ENCODE results near the gene SMIM32.

Gene SMIM32

GRCh38 chr5:136159457-136159856 lies 33.5 kb downstream of the SMIM32 start:
- no peaks in the 10 kb centered on the region for H3K27me3 ChIP-seq (replicated peaks; ENCODE audit: insufficient read depth, low read length)
- no peak for TF ChIP-seq EZH2 (optimal IDR thresholded peaks at IDR 0.05; ENCODE audit: low read depth, low read length)
- TF ChIP-seq, protein P1, sequence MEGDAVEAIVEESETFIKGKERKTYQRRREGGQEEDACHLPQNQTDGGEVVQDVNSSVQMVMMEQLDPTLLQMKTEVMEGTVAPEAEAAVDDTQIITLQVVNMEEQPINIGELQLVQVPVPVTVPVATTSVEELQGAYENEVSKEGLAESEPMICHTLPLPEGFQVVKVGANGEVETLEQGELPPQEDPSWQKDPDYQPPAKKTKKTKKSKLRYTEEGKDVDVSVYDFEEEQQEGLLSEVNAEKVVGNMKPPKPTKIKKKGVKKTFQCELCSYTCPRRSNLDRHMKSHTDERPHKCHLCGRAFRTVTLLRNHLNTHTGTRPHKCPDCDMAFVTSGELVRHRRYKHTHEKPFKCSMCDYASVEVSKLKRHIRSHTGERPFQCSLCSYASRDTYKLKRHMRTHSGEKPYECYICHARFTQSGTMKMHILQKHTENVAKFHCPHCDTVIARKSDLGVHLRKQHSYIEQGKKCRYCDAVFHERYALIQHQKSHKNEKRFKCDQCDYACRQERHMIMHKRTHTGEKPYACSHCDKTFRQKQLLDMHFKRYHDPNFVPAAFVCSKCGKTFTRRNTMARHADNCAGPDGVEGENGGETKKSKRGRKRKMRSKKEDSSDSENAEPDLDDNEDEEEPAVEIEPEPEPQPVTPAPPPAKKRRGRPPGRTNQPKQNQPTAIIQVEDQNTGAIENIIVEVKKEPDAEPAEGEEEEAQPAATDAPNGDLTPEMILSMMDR (IDR thresholded peaks at IDR 0.05; ENCODE audit: low read length) = no peak
- no peak for TF ChIP-seq EZH2phosphoT487 (IDR thresholded peaks at IDR 0.05; ENCODE audit: low read length)
- no peak overlapping the region for H3K9ac ChIP-seq (ENCODE audit: low read length)
- H3F3A ChIP-seq (ENCODE audit: insufficient read depth, low read length) = 0 out of 2 replicates have a peak, but pooled peaks cover 5% of the 10 kb centered on the region
- DNase-seq = peak; percentile 28
- peaks cover 68% of the 10 kb centered on the region for H3K79me2 ChIP-seq (ENCODE audit: low read length)
- H3K9me2 ChIP-seq (replicated peaks; ENCODE audit: insufficient read depth, low read length) = no peaks in the 10 kb centered on the region
- H3K9me3 ChIP-seq (replicated peaks; ENCODE audit: insufficient read depth, low read length) = no peaks in the 10 kb centered on the region
- peaks cover 3% of the 10 kb centered on the region; the same call in 1 of the 2 replicates for H4K20me1 ChIP-seq (ENCODE audit: insufficient read depth, low read length)
- no peak overlapping the region for H3K4me3 ChIP-seq (ENCODE audit: low read length)
- 0 out of 2 replicates have a peak overlapping the region, but pooled peaks have one; percentile 1 for H3K4me2 ChIP-seq (ENCODE audit: low read depth, low read length)
- H3K36me3 ChIP-seq (replicated peaks; ENCODE audit: insufficient read depth, low read length) = no peaks in the 10 kb centered on the region
- peaks cover 5% of the 10 kb centered on the region; the same call in 1 of the 2 replicates for H3K4me1 ChIP-seq (ENCODE audit: low read length)
- H2AFZ ChIP-seq (ENCODE audit: low read length) = no peak overlapping the region
- no peak overlapping the region for H3K27ac ChIP-seq (ENCODE audit: low read length)

GRCh38 chr5:136157514-136157913 lies 35.4 kb downstream of the SMIM32 start:
- DNase-seq = no peak
- Histone ChIP-seq H3K27ac (ENCODE audit: low read length) (no peak overlapping the region), H4K20me1 (ENCODE audit: insufficient read depth, low read length) (peaks cover 3% of the 10 kb centered on the region; the same call in 1 of the 2 replicates), H2AFZ (ENCODE audit: low read length) (no peak overlapping the region), H3K9me2 (replicated peaks; ENCODE audit: insufficient read depth, low read length) (no peaks in the 10 kb centered on the region), H3K9me3 (replicated peaks; ENCODE audit: insufficient read depth, low read length) (no peaks in the 10 kb centered on the region), H3K79me2 (ENCODE audit: low read length) (peaks cover 78% of the 10 kb centered on the region), H3K4me1 (ENCODE audit: low read length) (no peaks in the 10 kb centered on the region), H3K27me3 (replicated peaks; ENCODE audit: insufficient read depth, low read length) (no peaks in the 10 kb centered on the region), H3K4me2 (ENCODE audit: low read depth, low read length) (no peak overlapping the region), H3F3A (ENCODE audit: insufficient read depth, low read length) (no peaks in the 10 kb centered on the region), H3K36me3 (replicated peaks; ENCODE audit: insufficient read depth, low read length) (peaks cover under 1% of the 10 kb centered on the region; the same call in 1 of the 2 replicates), H3K9ac (ENCODE audit: low read length) (no peak overlapping the region), H3K4me3 (ENCODE audit: low read length) (no peak overlapping the region)
- TF ChIP-seq, protein P1 (IDR thresholded peaks at IDR 0.05; ENCODE audit: low read length) = no peak
- TF ChIP-seq EZH2 (optimal IDR thresholded peaks at IDR 0.05; ENCODE audit: low read depth, low read length) = no peak
- no peak for TF ChIP-seq EZH2phosphoT487 (IDR thresholded peaks at IDR 0.05; ENCODE audit: low read length)

GRCh38 chr5:136155761-136156160 lies 37.2 kb downstream of the SMIM32 start:
- no peak for DNase-seq
- Histone ChIP-seq H3K27me3 (replicated peaks; ENCODE audit: insufficient read depth, low read length) (no peaks in the 10 kb centered on the region), H3K9me2 (replicated peaks; ENCODE audit: insufficient read depth, low read length) (no peaks in the 10 kb centered on the region), H2AFZ (ENCODE audit: low read length) (no peak overlapping the region), H3F3A (ENCODE audit: insufficient read depth, low read length) (no peaks in the 10 kb centered on the region), H4K20me1 (ENCODE audit: insufficient read depth, low read length) (peaks cover 3% of the 10 kb centered on the region; the same call in 1 of the 2 replicates), H3K4me1 (ENCODE audit: low read length) (no peaks in the 10 kb centered on the region), H3K27ac (ENCODE audit: low read length) (no peak overlapping the region), H3K79me2 (ENCODE audit: low read length) (peaks cover 85% of the 10 kb centered on the region), H3K4me2 (ENCODE audit: low read depth, low read length) (no peak overlapping the region), H3K36me3 (replicated peaks; ENCODE audit: insufficient read depth, low read length) (peaks cover 7% of the 10 kb centered on the region; the same call in 1 of the 2 replicates), H3K9ac (ENCODE audit: low read length) (no peak overlapping the region), H3K9me3 (replicated peaks; ENCODE audit: insufficient read depth, low read length) (no peaks in the 10 kb centered on the region), H3K4me3 (ENCODE audit: low read length) (no peak overlapping the region)
- TF ChIP-seq EZH2phosphoT487 (IDR thresholded peaks at IDR 0.05; ENCODE audit: low read length) (no peak), EZH2 (optimal IDR thresholded peaks at IDR 0.05; ENCODE audit: low read depth, low read length) (no peak)
- TF ChIP-seq, protein P1 (IDR thresholded peaks at IDR 0.05; ENCODE audit: low read length) = no peak
